Skin of body (tissue), 2 donors: Measurements from ENCODE around the gene ASB10. TPM values are rescaled to one million over a fixed set of nuclear protein-coding genes. Genes with fewer than 3 reads are reported as not detected.

Source experiments
- DNase-seq: peaks from one replicate; lab custom pipeline; 2025; lab: John Stamatoyannopoulos, UW
- total RNA-seq: library from RNA; depleted of rRNA; stranded (reverse); fragments of >200 nt; gene quantifications from one replicate; pipeline ENCODE4 v1.2.3, GENCODE V29; 2014

Gene ASB10
- total RNA-seq, result 0.69 TPM

DNA sequence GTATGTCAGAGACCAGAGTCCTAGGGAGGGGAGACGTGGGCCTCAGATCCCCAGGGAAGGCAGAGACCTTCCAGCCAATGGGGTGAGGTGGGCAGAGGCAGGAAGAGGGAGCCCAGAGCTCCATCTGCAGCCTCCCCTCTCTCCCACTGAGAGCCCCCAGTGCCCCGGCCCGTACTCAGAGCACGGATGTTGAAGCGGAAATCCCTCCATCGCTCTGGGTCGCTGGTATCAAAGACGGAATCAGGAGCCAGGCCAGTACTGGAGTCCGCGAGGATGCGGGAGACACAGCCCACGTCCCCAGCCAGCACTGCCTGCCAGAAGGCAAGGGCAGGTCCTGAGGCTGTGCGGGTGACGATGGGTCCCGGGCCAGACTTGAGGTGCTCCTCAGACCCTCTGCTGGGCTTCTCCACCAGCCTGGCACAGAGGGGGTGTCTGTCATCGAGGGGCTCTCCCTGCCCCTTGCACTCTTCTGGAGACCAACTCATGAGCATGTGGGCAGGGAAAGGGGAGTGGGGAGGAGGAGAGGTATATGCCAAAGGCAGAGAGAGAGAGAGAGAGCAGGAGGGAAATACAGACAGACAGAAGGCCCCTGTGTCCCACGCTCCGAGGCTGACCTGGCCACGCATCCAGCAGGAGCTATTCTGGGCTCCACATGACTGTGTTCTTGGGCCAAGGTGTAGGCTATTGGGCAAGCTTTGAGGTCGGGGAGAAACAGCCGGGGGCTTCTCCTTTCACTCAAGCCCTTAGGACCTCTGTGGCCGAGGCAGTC lies at the start of gene ASB10:
TSS of gene ASB10 (minus strand) at position 611 of the 769 bp plus-strand sequence. CDS start at position 491, 120 bp downstream.
- no peak for DNase-seq

DNA sequence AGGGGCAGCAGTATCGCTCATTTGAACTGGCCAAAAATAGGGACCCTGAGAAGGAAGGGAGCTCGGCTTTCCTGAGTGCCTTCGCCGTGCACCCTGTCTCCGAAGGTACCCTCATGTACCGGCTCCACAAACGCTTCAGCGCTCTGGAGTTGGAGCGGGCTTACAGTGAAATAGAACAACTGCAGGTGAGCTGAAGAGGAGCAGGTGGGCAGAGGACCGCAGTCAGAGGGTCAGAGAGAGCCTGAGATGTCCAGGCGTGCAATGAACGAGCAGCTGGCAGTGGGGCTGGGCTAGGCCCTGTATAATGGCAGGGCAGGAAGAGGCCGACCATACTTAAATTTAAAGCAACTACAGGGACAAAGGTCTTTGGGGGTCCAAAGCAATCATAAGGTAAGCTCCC lies 49.4 kb upstream of the ASB10 start:
- DNase-seq, result no peak

DNA sequence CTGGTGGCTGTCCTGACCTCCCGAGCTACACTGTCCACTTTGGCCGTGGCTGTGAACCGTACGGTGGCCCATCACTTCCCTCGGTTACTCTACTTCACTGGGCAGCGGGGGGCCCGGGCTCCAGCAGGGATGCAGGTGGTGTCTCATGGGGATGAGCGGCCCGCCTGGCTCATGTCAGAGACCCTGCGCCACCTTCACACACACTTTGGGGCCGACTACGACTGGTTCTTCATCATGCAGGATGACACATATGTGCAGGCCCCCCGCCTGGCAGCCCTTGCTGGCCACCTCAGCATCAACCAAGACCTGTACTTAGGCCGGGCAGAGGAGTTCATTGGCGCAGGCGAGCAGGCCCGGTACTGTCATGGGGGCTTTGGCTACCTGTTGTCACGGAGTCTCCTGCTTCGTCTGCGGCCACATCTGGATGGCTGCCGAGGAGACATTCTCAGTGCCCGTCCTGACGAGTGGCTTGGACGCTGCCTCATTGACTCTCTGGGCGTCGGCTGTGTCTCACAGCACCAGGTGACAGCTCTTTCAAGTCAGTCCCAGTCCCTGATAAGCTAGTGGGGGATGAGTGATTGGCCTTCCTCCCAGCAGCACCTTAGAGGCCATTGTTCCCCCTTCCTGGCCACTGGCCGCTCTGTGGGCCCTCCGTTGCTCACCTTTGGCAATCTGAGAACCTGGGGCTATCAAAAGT lies 48.2 kb upstream of the ASB10 start:
- DNase-seq, result no peak

DNA sequence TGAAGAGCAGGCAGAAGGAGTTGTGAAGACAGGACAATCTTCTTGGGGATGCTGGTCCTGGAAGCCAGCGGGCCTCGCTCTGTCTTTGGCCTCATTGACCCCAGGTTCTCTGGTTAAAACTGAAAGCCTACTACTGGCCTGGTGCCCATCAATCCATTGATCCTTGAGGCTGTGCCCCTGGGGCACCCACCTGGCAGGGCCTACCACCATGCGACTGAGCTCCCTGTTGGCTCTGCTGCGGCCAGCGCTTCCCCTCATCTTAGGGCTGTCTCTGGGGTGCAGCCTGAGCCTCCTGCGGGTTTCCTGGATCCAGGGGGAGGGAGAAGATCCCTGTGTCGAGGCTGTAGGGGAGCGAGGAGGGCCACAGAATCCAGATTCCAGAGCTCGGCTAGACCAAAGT lies 46.8 kb upstream of the ASB10 start:
- no peak for DNase-seq

DNA sequence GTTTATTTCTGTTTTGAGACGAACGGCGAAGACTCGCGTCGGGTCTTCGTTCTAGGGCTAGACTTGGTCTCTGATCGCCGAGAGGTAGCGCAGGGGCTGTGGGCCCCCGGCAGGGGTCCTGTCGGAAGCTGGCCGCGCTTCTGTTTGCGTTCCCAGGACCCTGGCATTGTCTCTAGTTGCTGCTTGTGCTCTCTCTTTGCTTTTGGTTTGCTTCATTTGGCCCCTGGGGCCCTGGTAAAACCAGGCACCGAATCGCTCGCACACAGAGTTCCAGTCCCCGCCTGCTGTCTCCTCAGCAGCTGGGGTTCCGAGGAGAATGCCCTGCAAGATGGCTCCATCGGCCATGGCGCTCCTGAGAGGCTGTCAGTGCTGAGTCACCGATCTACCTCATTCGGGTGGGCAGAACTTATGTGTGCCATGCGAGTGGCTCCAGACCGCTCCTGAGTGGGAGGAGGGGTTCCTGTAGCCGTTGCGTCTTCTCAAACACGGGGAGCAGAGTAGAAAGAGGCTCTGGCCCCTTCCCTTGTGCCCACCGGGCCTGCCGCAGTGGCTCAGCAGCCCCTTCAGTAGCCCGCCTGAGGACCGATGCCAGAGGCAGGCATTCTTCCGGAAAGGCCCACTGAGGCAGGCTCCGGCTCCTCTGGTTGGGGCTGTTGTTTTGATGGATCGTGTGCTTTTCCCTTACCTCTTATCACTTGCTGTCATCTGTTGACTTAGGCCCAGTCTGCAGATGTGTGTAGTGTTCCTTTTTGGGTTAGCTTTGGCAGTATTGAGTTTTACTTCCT lies 46.1 kb upstream of the ASB10 start:
- DNase-seq, result no peak

- peak; percentile 75 for DNase-seq
Measured at GRCh38 chr7:151232091-151232916, 45.3 kb upstream of the ASB10 start, which contains the start of gene CHPF2. TSS of gene CHPF2 (plus strand) at chr7:151232483. CDS start at chr7:151234012, 1,529 bp downstream.

- no peak for DNase-seq
Measured at GRCh38 chr7:151231080-151231479, 44.0 kb upstream of the ASB10 start.

DNA sequence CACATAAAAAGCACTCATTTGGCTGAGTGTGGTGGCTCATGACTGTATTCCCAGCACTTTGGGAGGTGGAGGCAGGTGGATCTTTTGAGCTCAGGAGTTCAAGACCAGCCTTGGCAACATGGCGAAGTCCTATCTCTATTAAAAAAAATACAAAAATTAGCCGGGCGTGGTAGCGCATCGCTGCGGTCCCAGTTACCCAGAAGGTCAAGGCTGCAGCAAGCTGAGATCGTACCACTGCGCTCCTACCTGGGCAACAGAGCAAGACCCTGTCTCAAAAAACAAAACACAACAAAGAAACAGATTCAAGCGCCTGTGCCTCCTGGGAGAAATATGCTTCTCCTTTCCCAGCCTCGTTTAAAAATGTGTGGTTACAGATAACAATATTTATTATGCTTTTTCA lies 42.2 kb upstream of the ASB10 start:
- DNase-seq, result no peak

DNA sequence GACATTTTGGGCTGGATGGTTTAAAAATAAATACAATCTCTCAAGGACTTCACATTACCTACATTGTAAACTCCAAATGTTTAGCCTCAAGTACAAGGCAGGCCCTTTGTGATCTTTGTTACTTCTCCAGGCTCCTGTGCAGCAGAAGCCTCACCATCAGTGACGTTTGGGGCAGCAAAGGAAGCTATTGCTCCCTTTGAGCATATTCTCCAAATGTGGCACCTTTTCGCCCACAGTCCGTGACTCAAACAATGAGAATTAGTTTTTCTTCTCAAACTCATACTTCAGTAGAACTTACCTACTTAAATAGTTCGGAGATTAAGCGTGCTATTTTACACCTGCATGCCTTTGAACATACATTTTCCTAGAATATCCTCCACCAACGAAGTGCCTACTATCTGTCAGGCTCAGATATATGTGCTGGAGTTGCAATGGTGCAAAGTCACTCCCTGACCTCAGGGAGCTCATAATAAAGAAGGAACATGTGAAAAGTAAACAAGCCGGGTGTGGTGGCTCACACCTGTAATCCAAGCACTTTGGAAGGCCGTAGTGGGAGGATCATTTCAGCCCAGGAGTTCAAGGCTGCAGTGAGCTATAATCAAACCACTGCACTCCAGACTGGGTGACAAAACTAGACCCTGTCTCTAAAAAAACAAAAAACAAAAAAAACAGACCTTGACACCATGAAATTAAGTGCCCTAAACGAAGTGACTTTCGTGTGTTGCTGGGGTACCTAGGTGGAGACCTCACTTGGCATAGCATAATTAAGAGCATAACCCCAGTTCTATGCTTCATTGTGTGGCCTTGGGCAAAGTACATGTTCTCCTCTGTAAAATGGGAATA lies 41.2 kb upstream of the ASB10 start:
- peak; percentile 5 for DNase-seq

GRCh38 chr7:151226875-151227782 lies 40.1 kb upstream of the ASB10 start, which contains the start of gene ABCF2:
TSS of gene ABCF2 (minus strand) at chr7:151227205. CDS start at chr7:151226458, 747 bp downstream.
- DNase-seq, result peak; percentile 99

GRCh38 chr7:151226560-151226874 lies 39.5 kb upstream of the ASB10 start:
- DNase-seq, result no peak

- no peak for DNase-seq
Measured at GRCh38 chr7:151225948-151226510, 39.0 kb upstream of the ASB10 start.

- no peak for DNase-seq
Measured at GRCh38 chr7:151223728-151224127, 36.7 kb upstream of the ASB10 start.

- DNase-seq, result no peak
Measured at GRCh38 chr7:151218170-151218569, 31.1 kb upstream of the ASB10 start.

GRCh38 chr7:151215396-151215795 lies 28.3 kb upstream of the ASB10 start:
- no peak for DNase-seq

DNA sequence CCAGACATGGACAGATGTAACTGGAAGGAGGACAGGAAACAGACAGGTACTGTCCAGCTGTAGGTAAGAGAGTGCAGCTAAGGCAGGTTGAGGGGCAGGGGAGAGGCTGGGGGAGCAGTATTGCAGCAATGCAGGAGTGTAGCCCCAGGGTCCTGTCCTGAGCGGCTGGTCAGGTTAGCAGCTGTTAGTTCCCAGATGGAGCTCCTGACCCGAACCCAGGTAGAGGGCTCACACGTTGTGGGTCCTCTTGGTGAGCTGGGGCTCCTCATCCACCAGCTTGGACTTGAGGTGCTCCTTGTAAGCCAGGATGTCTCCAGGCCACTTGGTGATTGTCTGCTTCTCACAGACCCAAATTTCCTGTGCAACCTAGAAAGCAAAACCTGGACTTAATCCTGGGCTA lies 26.8 kb upstream of the ASB10 start:
- DNase-seq, result no peak

DNA sequence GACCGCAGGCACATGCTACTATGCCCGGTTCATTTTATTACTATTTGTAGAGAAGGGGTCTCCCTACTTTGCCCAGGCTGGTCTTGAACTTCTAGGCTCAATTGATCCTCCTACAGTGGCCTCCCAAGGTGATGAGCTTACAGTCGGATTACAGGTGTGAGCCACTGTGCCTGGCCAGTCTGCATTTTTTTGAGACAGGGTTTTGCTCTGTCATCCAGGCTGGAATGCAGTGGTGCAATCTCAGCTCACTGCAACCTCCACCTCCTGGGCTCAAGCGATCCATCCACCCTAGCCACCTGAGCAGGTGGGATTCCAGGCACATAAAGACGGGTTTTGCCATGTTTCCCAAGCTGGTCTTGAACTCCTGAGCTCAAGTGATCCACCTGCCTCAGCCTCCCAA lies 25.6 kb upstream of the ASB10 start:
- DNase-seq, result no peak

- no peak for DNase-seq
Measured at GRCh38 chr7:151211155-151211772, 24.2 kb upstream of the ASB10 start.
